ENCODE measurements around the gene UBE2J2.
A peak's percentile ranks its signal among the peaks of the same experiment; 100 is the strongest.

The UBE2J2 gene

GRCh38 chr1:1210726-1211540 lies 62.7 kb downstream of the UBE2J2 start:
- H3K4me1 ChIP-seq (ENCODE audit: control insufficient read depth, insufficient read depth, low read length), result peaks cover 2% of the 10 kb centered on the region; the same call in 1 of the 2 replicates
- H3K36me3 ChIP-seq (ENCODE audit: control insufficient read depth, insufficient read depth, low read length), result no peaks in the 10 kb centered on the region
- no peak overlapping the region for H3K27ac ChIP-seq (ENCODE audit: low read depth, low read length)
- H3K9me3 ChIP-seq (ENCODE audit: control insufficient read depth, insufficient read depth, low read length), result no peaks in the 10 kb centered on the region
- no peak overlapping the region for H3K9ac ChIP-seq (ENCODE audit: low read depth, low read length)
- H3K4me3 ChIP-seq (ENCODE audit: low read depth, low read length), result no peak overlapping the region
- H3K27me3 ChIP-seq (ENCODE audit: control insufficient read depth, insufficient read depth, low read length), result peaks cover 14% of the 10 kb centered on the region

GRCh38 chr1:1208713-1209433 lies 64.8 kb downstream of the UBE2J2 start:
- no peaks in the 10 kb centered on the region for H3K9me3 ChIP-seq (ENCODE audit: control insufficient read depth, insufficient read depth, low read length)
- no peak overlapping the region for H3K27ac ChIP-seq (ENCODE audit: low read depth, low read length)
- peaks cover 4% of the 10 kb centered on the region; the same call in 1 of the 2 replicates for H3K4me1 ChIP-seq (ENCODE audit: control insufficient read depth, insufficient read depth, low read length)
- no peaks in the 10 kb centered on the region for H3K36me3 ChIP-seq (ENCODE audit: control insufficient read depth, insufficient read depth, low read length)
- no peak overlapping the region for H3K4me3 ChIP-seq (ENCODE audit: low read depth, low read length)
- peaks cover 21% of the 10 kb centered on the region for H3K27me3 ChIP-seq (ENCODE audit: control insufficient read depth, insufficient read depth, low read length)
- no peak overlapping the region for H3K9ac ChIP-seq (ENCODE audit: low read depth, low read length)

GRCh38 chr1:1207571-1207892 lies 66.1 kb downstream of the UBE2J2 start:
- peaks cover 21% of the 10 kb centered on the region for H3K27me3 ChIP-seq (ENCODE audit: control insufficient read depth, insufficient read depth, low read length)
- no peak overlapping the region for H3K27ac ChIP-seq (ENCODE audit: low read depth, low read length)
- H3K4me1 ChIP-seq (ENCODE audit: control insufficient read depth, insufficient read depth, low read length), result peaks cover 4% of the 10 kb centered on the region; the same call in 1 of the 2 replicates
- no peak overlapping the region for H3K4me3 ChIP-seq (ENCODE audit: low read depth, low read length)
- no peaks in the 10 kb centered on the region for H3K9me3 ChIP-seq (ENCODE audit: control insufficient read depth, insufficient read depth, low read length)
- no peaks in the 10 kb centered on the region for H3K36me3 ChIP-seq (ENCODE audit: control insufficient read depth, insufficient read depth, low read length)
- no peak overlapping the region for H3K9ac ChIP-seq (ENCODE audit: low read depth, low read length)

GRCh38 chr1:1206966-1207531 lies 66.6 kb downstream of the UBE2J2 start:
- Histone ChIP-seq H3K27ac (ENCODE audit: low read depth, low read length) (no peak overlapping the region), H3K9ac (ENCODE audit: low read depth, low read length) (no peak overlapping the region), H3K4me3 (ENCODE audit: low read depth, low read length) (no peak overlapping the region; the same call in 1 of the 2 replicates), H3K27me3 (ENCODE audit: control insufficient read depth, insufficient read depth, low read length) (peaks cover 21% of the 10 kb centered on the region), H3K4me1 (ENCODE audit: control insufficient read depth, insufficient read depth, low read length) (peaks cover 4% of the 10 kb centered on the region; the same call in 1 of the 2 replicates), H3K9me3 (ENCODE audit: control insufficient read depth, insufficient read depth, low read length) (no peaks in the 10 kb centered on the region), H3K36me3 (ENCODE audit: control insufficient read depth, insufficient read depth, low read length) (no peaks in the 10 kb centered on the region)

GRCh38 chr1:1206376-1206965 lies 67.2 kb downstream of the UBE2J2 start, which contains the start of gene TNFRSF18:
TSS of gene TNFRSF18 (minus strand) at chr1:1206592. CDS start at chr1:1206571, 21 bp downstream.
- Histone ChIP-seq H3K27me3 (ENCODE audit: control insufficient read depth, insufficient read depth, low read length) (peaks cover 21% of the 10 kb centered on the region), H3K36me3 (ENCODE audit: control insufficient read depth, insufficient read depth, low read length) (no peaks in the 10 kb centered on the region), H3K27ac (ENCODE audit: low read depth, low read length) (no peak within 1 kb of the TSS), H3K9ac (ENCODE audit: low read depth, low read length) (no peak within 1 kb of the TSS), H3K4me1 (ENCODE audit: control insufficient read depth, insufficient read depth, low read length) (peaks cover 4% of the 10 kb centered on the region; the same call in 1 of the 2 replicates), H3K4me3 (ENCODE audit: low read depth, low read length) (peak within 1 kb of the TSS; percentile 53), H3K9me3 (ENCODE audit: control insufficient read depth, insufficient read depth, low read length) (no peaks in the 10 kb centered on the region)

- Histone ChIP-seq H3K9ac (ENCODE audit: low read depth, low read length) (no peak overlapping the region), H3K9me3 (ENCODE audit: control insufficient read depth, insufficient read depth, low read length) (no peaks in the 10 kb centered on the region), H3K4me1 (ENCODE audit: control insufficient read depth, insufficient read depth, low read length) (peaks cover 4% of the 10 kb centered on the region; the same call in 1 of the 2 replicates), H3K27ac (ENCODE audit: low read depth, low read length) (no peak overlapping the region), H3K4me3 (ENCODE audit: low read depth, low read length) (peak overlapping the region; percentile 53), H3K27me3 (ENCODE audit: control insufficient read depth, insufficient read depth, low read length) (peaks cover 21% of the 10 kb centered on the region), H3K36me3 (ENCODE audit: control insufficient read depth, insufficient read depth, low read length) (no peaks in the 10 kb centered on the region)
Measured at GRCh38 chr1:1205769-1206375, 67.8 kb downstream of the UBE2J2 start.

- Histone ChIP-seq H3K4me1 (ENCODE audit: control insufficient read depth, insufficient read depth, low read length) (peaks cover 4% of the 10 kb centered on the region; the same call in 1 of the 2 replicates), H3K36me3 (ENCODE audit: control insufficient read depth, insufficient read depth, low read length) (no peaks in the 10 kb centered on the region), H3K27me3 (ENCODE audit: control insufficient read depth, insufficient read depth, low read length) (peaks cover 23% of the 10 kb centered on the region), H3K9me3 (ENCODE audit: control insufficient read depth, insufficient read depth, low read length) (no peaks in the 10 kb centered on the region), H3K4me3 (ENCODE audit: low read depth, low read length) (no peak overlapping the region), H3K9ac (ENCODE audit: low read depth, low read length) (no peak overlapping the region), H3K27ac (ENCODE audit: low read depth, low read length) (no peak overlapping the region)
Measured at GRCh38 chr1:1204998-1205768, 68.5 kb downstream of the UBE2J2 start.

GRCh38 chr1:1204425-1204920 lies 69.2 kb downstream of the UBE2J2 start:
- no peak overlapping the region for H3K27ac ChIP-seq (ENCODE audit: low read depth, low read length)
- no peaks in the 10 kb centered on the region for H3K9me3 ChIP-seq (ENCODE audit: control insufficient read depth, insufficient read depth, low read length)
- H3K9ac ChIP-seq (ENCODE audit: low read depth, low read length), result no peak overlapping the region
- H3K36me3 ChIP-seq (ENCODE audit: control insufficient read depth, insufficient read depth, low read length), result no peaks in the 10 kb centered on the region
- H3K27me3 ChIP-seq (ENCODE audit: control insufficient read depth, insufficient read depth, low read length), result peaks cover 23% of the 10 kb centered on the region
- H3K4me1 ChIP-seq (ENCODE audit: control insufficient read depth, insufficient read depth, low read length), result peaks cover 4% of the 10 kb centered on the region; the same call in 1 of the 2 replicates
- H3K4me3 ChIP-seq (ENCODE audit: low read depth, low read length), result no peak overlapping the region
